ENCODE measurements around the gene CENPB. TPM values are rescaled to one million over a fixed set of nuclear protein-coding genes. Genes with fewer than 3 reads are reported as not detected.

CENPB gene
- total and polyA plus RNA-seq, 2 of the 4 experiments (the other 2 are of a cell fraction): 45.7 to 59.1 TPM

- DNase-seq (no peak), ATAC-seq (ENCODE audit: low read depth) (no peak)
- no TSS peak for BruUV-seq (replicated peaks)
- 0 out of 2 replicates have a peak, but pooled peaks cover 2% of the 10 kb centered on the region for H3K9me1 ChIP-seq (ENCODE audit: insufficient read depth, low read length)
- no peak overlapping the region for H2BK20ac ChIP-seq (ENCODE audit: low read depth, low read length)
- no peak overlapping the region for H4K8ac ChIP-seq (ENCODE audit: low read depth in 2 of 2, low read length in 2 of 2)
- POLR2A ChIA-PET (ENCODE audit: unreplicated experiment): no interaction called here
- H3K27me3 ChIP-seq (ENCODE audit: control insufficient read depth, insufficient read depth, low read length): peaks cover 64% of the 10 kb centered on the region
- H3K18ac ChIP-seq (ENCODE audit: low read depth, low read length): no peak overlapping the region
- no peak overlapping the region for H2BK5ac ChIP-seq (ENCODE audit: low read depth, low read length, poor library complexity, severe bottlenecking)
- H2BK120ac ChIP-seq (ENCODE audit: low read depth, low read length): no peak overlapping the region
- no peak overlapping the region for H2AFZ ChIP-seq (replicated peaks; ENCODE audit: low read length, poor library complexity)
- no peak overlapping the region for H3K4me2 ChIP-seq (ENCODE audit: low read depth, low read length)
- no peak overlapping the region for H3K4ac ChIP-seq (ENCODE audit: low read depth, low read length)
- H3K27ac ChIP-seq (ENCODE audit: insufficient read depth, low read length): no peak overlapping the region
- no peak overlapping the region for H2AK5ac ChIP-seq (ENCODE audit: low read depth, low read length)
- H3K36me3 ChIP-seq (ENCODE audit: control insufficient read depth, insufficient read depth, low read length): no peaks in the 10 kb centered on the region
- no peak overlapping the region for H3K56ac ChIP-seq (ENCODE audit: extremely low read depth, insufficient read depth, low read length)
- no peak overlapping the region for H2AK9ac ChIP-seq (replicated peaks; ENCODE audit: low read depth, low read length, poor library complexity)
- H3K9me3 ChIP-seq (ENCODE audit: control insufficient read depth, insufficient read depth, low read length): no peaks in the 10 kb centered on the region
- in situ Hi-C loops (cut with MboI; ENCODE audit: low sequenced_read_pairs): no loop called here
- no peak for TF ChIP-seq MAZ (IDR thresholded peaks at IDR 0.05; ENCODE audit: borderline replicate concordance, low read depth, low read length)
- TF ChIP-seq CTCF (conservative IDR thresholded peaks at IDR 0.05; ENCODE audit: low read depth, low read length): no peak
- TF ChIP-seq RFX5 (IDR thresholded peaks at IDR 0.05; ENCODE audit: low read depth, low read length): no peak
- no peak for TF ChIP-seq BHLHE40 (IDR thresholded peaks at IDR 0.05; ENCODE audit: low read depth, low read length)
- no peak for TF ChIP-seq MAFK (IDR thresholded peaks at IDR 0.05; ENCODE audit: low read depth, low read length)
- no peak for TF ChIP-seq CHD1 (IDR thresholded peaks at IDR 0.05; ENCODE audit: low read depth, low read length)
- TF ChIP-seq SMC3 (IDR thresholded peaks at IDR 0.05; ENCODE audit: low read depth, low read length): no peak
- TF ChIP-seq MXI1 (IDR thresholded peaks at IDR 0.05; ENCODE audit: borderline replicate concordance, low read depth, low read length): no peak
- TF ChIP-seq POLR2A (IDR thresholded peaks at IDR 0.05; ENCODE audit: low read depth, low read length): no peak
- TF ChIP-seq ELK1 (IDR thresholded peaks at IDR 0.05; ENCODE audit: borderline replicate concordance, low read depth, low read length): no peak
- no peak for TF ChIP-seq NFE2L2 (IDR thresholded peaks at IDR 0.05; ENCODE audit: low read depth, low read length)
- no peak for TF ChIP-seq CEBPB (IDR thresholded peaks at IDR 0.05; ENCODE audit: low read depth, low read length)
- TF ChIP-seq FOS (IDR thresholded peaks at IDR 0.05; ENCODE audit: low read depth, low read length): no peak
- TF ChIP-seq USF2 (IDR thresholded peaks at IDR 0.05; ENCODE audit: low read depth, low read length): no peak
- no peak for TF ChIP-seq RAD21 (IDR thresholded peaks at IDR 0.05; ENCODE audit: low read length)
- no peak for TF ChIP-seq RCOR1 (IDR thresholded peaks at IDR 0.05; ENCODE audit: insufficient replicate concordance, low read length)
- H3K14ac ChIP-seq (replicated peaks; ENCODE audit: low read depth, low read length): no peak overlapping the region
- H3K9ac ChIP-seq (ENCODE audit: low read depth, low read length): no peak overlapping the region
- dilution Hi-C loops (cut with HindIII; ENCODE audit: low sequenced_read_pairs, unreplicated experiment): no loop called here
- H4K20me1 ChIP-seq (ENCODE audit: insufficient read depth, low read length): no peaks in the 10 kb centered on the region
- no peaks in the 10 kb centered on the region for H3K79me1 ChIP-seq (ENCODE audit: low read depth in 1 of 2, low read length in 2 of 2)
- H4K5ac ChIP-seq (ENCODE audit: low read depth, low read length): no peak overlapping the region
- no peaks in the 10 kb centered on the region for H3K4me1 ChIP-seq (ENCODE audit: control insufficient read depth, insufficient read depth, low read length)
- CTCF ChIA-PET: no interaction called here
- no peak overlapping the region for H2BK15ac ChIP-seq (ENCODE audit: low read depth, low read length)
- intact Hi-C loops (cut with micrococcal nuclease): no loop called here
- H4K91ac ChIP-seq (ENCODE audit: insufficient read depth, low read depth, low read length): no peak overlapping the region
- H3K4me3 ChIP-seq (ENCODE audit: insufficient read depth, low read depth, low read length): no peak overlapping the region
- H3K23ac ChIP-seq (ENCODE audit: low read depth, low read length): no peak overlapping the region
- 81% methylated on average over 5 of the region's 12 CpGs; no CpG with 5 or more reads in 1 of the 2 experiments for WGBS, 2 experiments (ENCODE audit: extremely low coverage in 2 of 2, insufficient read length in 1 of 2)
These were observed 52.3 kb downstream of the CENPB start for GRCh38 chr20:3734111-3734843.

Measured in IMR-90 (cell line).